Measurements from ENCODE around the gene TRPM3. TPM values are rescaled to one million over a fixed set of nuclear protein-coding genes. Genes with fewer than 3 reads are reported as not detected.

Gene TRPM3
- total and polyA plus RNA-seq, 9 of the 15 experiments (the other 6 are each of a cell fraction or from before 2014, with no cell fraction given) = 0.04 TPM; not detected in 8

DNA sequence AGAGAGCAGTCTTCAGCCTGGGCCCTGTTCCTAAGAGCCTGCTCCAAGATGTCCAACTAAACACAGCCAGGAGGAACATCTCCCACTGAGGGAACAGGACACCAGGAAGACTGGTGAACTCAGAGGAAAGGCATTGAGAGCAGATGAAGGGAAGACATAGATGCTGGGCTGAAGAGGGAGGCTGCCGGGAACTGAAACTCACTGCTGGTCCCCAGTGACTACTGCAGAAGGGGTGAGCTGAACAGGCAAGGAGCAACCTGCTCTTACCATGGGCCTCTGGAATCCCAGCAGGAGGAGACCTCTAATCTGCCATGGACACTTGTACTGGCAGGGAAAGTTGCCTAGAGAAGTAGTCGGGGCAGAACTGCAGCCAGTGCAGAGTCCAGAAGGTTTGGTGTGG is 95.7 kb downstream of the TRPM3 start:
- no TSS peak for BruUV-seq (replicated peaks)
- TF ChIP-seq, protein P1, sequence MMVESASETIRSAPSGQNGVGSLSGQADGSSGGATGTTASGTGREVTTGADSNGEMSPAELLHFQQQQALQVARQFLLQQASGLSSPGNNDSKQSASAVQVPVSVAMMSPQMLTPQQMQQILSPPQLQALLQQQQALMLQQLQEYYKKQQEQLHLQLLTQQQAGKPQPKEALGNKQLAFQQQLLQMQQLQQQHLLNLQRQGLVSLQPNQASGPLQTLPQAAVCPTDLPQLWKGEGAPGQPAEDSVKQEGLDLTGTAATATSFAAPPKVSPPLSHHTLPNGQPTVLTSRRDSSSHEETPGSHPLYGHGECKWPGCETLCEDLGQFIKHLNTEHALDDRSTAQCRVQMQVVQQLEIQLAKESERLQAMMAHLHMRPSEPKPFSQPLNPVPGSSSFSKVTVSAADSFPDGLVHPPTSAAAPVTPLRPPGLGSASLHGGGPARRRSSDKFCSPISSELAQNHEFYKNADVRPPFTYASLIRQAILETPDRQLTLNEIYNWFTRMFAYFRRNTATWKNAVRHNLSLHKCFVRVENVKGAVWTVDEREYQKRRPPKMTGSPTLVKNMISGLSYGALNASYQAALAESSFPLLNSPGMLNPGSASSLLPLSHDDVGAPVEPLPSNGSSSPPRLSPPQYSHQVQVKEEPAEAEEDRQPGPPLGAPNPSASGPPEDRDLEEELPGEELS (CRISPR knock-in tag; IDR thresholded peaks at IDR 0.05; ENCODE audit: borderline replicate concordance) = no peak
- TF ChIP-seq CBX5 (IDR thresholded peaks at IDR 0.05; ENCODE audit: borderline replicate concordance, low read depth) = no peak
- TF ChIP-seq ZNF785 (CRISPR knock-in tag; IDR thresholded peaks at IDR 0.05) = no peak
- no peak for TF ChIP-seq TEAD2 (tag; IDR thresholded peaks at IDR 0.05)
- TF ChIP-seq ZNF584 (CRISPR knock-in tag; IDR thresholded peaks at IDR 0.05; ENCODE audit: low read depth) = no peak
- no peak for TF ChIP-seq MCM7 (IDR thresholded peaks at IDR 0.05)
- no peak for TF ChIP-seq POLR2AphosphoS5 (IDR thresholded peaks at IDR 0.05; ENCODE audit: control insufficient read depth, insufficient read depth, low read depth, low read length)
- TF ChIP-seq SMAD1 (IDR thresholded peaks at IDR 0.05; ENCODE audit: low read depth, low read length, partially characterized antibody) = no peak
- TF ChIP-seq MAFK (IDR thresholded peaks at IDR 0.05; ENCODE audit: low read length) = no peak
- no peak for TF ChIP-seq SMAD3 (CRISPR knock-in tag; conservative IDR thresholded peaks at IDR 0.05)
- no peak for TF ChIP-seq CC2D1A (IDR thresholded peaks at IDR 0.05)
- no peak for TF ChIP-seq NELFE (IDR thresholded peaks at IDR 0.05; ENCODE audit: insufficient read depth, insufficient read length)
- no peak for TF ChIP-seq DNMT1 (IDR thresholded peaks at IDR 0.05)
- no peak for TF ChIP-seq ZBTB7A (IDR thresholded peaks at IDR 0.05; ENCODE audit: borderline replicate concordance, control insufficient read depth, low read depth, low read length)
- TF ChIP-seq, protein P2, sequence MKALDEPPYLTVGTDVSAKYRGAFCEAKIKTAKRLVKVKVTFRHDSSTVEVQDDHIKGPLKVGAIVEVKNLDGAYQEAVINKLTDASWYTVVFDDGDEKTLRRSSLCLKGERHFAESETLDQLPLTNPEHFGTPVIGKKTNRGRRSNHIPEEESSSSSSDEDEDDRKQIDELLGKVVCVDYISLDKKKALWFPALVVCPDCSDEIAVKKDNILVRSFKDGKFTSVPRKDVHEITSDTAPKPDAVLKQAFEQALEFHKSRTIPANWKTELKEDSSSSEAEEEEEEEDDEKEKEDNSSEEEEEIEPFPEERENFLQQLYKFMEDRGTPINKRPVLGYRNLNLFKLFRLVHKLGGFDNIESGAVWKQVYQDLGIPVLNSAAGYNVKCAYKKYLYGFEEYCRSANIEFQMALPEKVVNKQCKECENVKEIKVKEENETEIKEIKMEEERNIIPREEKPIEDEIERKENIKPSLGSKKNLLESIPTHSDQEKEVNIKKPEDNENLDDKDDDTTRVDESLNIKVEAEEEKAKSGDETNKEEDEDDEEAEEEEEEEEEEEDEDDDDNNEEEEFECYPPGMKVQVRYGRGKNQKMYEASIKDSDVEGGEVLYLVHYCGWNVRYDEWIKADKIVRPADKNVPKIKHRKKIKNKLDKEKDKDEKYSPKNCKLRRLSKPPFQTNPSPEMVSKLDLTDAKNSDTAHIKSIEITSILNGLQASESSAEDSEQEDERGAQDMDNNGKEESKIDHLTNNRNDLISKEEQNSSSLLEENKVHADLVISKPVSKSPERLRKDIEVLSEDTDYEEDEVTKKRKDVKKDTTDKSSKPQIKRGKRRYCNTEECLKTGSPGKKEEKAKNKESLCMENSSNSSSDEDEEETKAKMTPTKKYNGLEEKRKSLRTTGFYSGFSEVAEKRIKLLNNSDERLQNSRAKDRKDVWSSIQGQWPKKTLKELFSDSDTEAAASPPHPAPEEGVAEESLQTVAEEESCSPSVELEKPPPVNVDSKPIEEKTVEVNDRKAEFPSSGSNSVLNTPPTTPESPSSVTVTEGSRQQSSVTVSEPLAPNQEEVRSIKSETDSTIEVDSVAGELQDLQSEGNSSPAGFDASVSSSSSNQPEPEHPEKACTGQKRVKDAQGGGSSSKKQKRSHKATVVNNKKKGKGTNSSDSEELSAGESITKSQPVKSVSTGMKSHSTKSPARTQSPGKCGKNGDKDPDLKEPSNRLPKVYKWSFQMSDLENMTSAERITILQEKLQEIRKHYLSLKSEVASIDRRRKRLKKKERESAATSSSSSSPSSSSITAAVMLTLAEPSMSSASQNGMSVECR (CRISPR knock-in tag; IDR thresholded peaks at IDR 0.05) = no peak
- no peak for TF ChIP-seq ZNF699 (CRISPR knock-in tag; IDR thresholded peaks at IDR 0.05; ENCODE audit: insufficient replicate concordance)
- no peak for TF ChIP-seq POLR3G (IDR thresholded peaks at IDR 0.05; ENCODE audit: extremely low read depth, insufficient read length, insufficient replicate concordance)
- TF ChIP-seq NFATC3 (IDR thresholded peaks at IDR 0.05) = no peak
- no peak for TF ChIP-seq ZNF3 (CRISPR knock-in tag; IDR thresholded peaks at IDR 0.05)

More for the DNA sequence above, 95.7 kb downstream of the TRPM3 start:
- FAIRE-seq (no peak), ATAC-seq (no peak), DNase-seq (ENCODE audit: extremely low read depth in 1 of 4, low spot score in 3 of 4) (no peak)
- Histone ChIP-seq H3K4me1 (replicated peaks in 1 of 2; ENCODE audit: control insufficient read depth in 2 of 2, insufficient read depth in 2 of 2, low read length in 2 of 2) (no peaks in the 10 kb centered on the region), H3K27me3 (ENCODE audit: control insufficient read depth in 2 of 2, insufficient read depth in 2 of 2, low read length in 2 of 2) (no peaks in the 10 kb centered on the region), H4K20me1 (replicated peaks; ENCODE audit: control insufficient read depth, insufficient read depth, low read length) (no peaks in the 10 kb centered on the region), H2AFZ (ENCODE audit: low read depth, low read length) (no peak overlapping the region), H3K27ac (ENCODE audit: extremely low read depth, low read depth, low read length) (no peak overlapping the region), H3K9me3 (replicated peaks; ENCODE audit: control insufficient read depth, insufficient read depth, low read depth, low read length) (no peaks in the 10 kb centered on the region), H3K36me3 (ENCODE audit: control insufficient read depth, insufficient read depth, low read length) (no peaks in the 10 kb centered on the region), H3K9ac (ENCODE audit: insufficient read depth in 1 of 2, low read depth in 2 of 2, low read length in 2 of 2) (no peak overlapping the region), H3K79me2 (ENCODE audit: control insufficient read depth, insufficient read depth, low read length) (no peaks in the 10 kb centered on the region), H3K4me2 (ENCODE audit: insufficient read depth, low read length) (no peak overlapping the region), H3K4me3 (no peak overlapping the region), H3K9me1 (ENCODE audit: control insufficient read depth, insufficient read depth, low read length) (no peaks in the 10 kb centered on the region)
- intact Hi-C loops (cut with micrococcal nuclease) (no loop called here), in situ Hi-C loops (cut with MboI) (no loop called here)
- 10% methylated on average over 2 of the region's 2 CpGs for WGBS (ENCODE audit: insufficient coverage, low coverage, missing lambda C conversion rate)
- ChIA-PET CTCF (ENCODE audit: low intra/inter-chr PET ratio) (no interaction called here), POLR2A (no interaction called here)

Measured in K562 (cell line).